ENCODE data around the gene TTC28.

GRCh38 chr22:28344918-28345703 lies 334.5 kb downstream of the TTC28 start:
- no peak for TF ChIP-seq EZH2phosphoT487 (IDR thresholded peaks at IDR 0.05; ENCODE audit: borderline replicate concordance)
- no peak for TF ChIP-seq CTCF (conservative IDR thresholded peaks at IDR 0.05; ENCODE audit: low read length)

Measured in Loucy (cell line).